ENCODE data around the gene FGFBP2.

Gene FGFBP2

GRCh38 chr4:15968551-15969300 is 5.8 kb upstream of the FGFBP2 start:
- H3K23ac ChIP-seq (ENCODE audit: low read depth, low read length, poor library complexity), result no peak overlapping the region
- DNase-seq (ENCODE audit: low spot score), result no peak
- no peak overlapping the region for H3K4me2 ChIP-seq (ENCODE audit: insufficient read depth, low read length, poor library complexity, severe bottlenecking)
- H4K8ac ChIP-seq (ENCODE audit: low read depth, low read length), result no peak overlapping the region
- H2AK5ac ChIP-seq (ENCODE audit: low read depth, low read length), result no peak overlapping the region
- no peaks in the 10 kb centered on the region for H3K27me3 ChIP-seq (ENCODE audit: control insufficient read depth in 3 of 3, insufficient read depth in 3 of 3, low read depth in 1 of 3, low read length in 3 of 3)
- H3K27ac ChIP-seq (replicated peaks; ENCODE audit: low read length), result no peak overlapping the region
- H2BK12ac ChIP-seq (ENCODE audit: low read length), result no peak overlapping the region
- H2BK5ac ChIP-seq (ENCODE audit: low read length), result no peak overlapping the region
- H3K4me1 ChIP-seq (ENCODE audit: control insufficient read depth in 2 of 2, insufficient read depth in 1 of 2, low read depth in 1 of 2, low read length in 2 of 2), result no peaks in the 10 kb centered on the region
- H3K14ac ChIP-seq (ENCODE audit: low read length), result no peak overlapping the region
- no peak overlapping the region for H2BK15ac ChIP-seq (ENCODE audit: low read length)
- no peak overlapping the region for H3K18ac ChIP-seq (ENCODE audit: low read length)
- no peak overlapping the region for H4K91ac ChIP-seq (ENCODE audit: low read depth, low read length, poor library complexity)
- WGBS, 2 donors (ENCODE audit: extremely low coverage in 2 of 2, insufficient read length in 2 of 2, insufficient replicate concordance in 1 of 2), result no CpG with 5 or more reads among the region's 11 CpGs
- peaks cover 5 to 42% of the 10 kb centered on the region in 2 donors for H3K36me3 ChIP-seq (replicated peaks in 1 of 2; ENCODE audit: control insufficient read depth in 2 of 2, insufficient read depth in 2 of 2, low read length in 2 of 2)
- H2BK120ac ChIP-seq (ENCODE audit: low read depth, low read length), result no peak overlapping the region
- no peak overlapping the region for H3K9ac ChIP-seq (ENCODE audit: low read depth, low read length, poor library complexity)
- no peak overlapping the region for H3K4ac ChIP-seq (ENCODE audit: low read length)
- no peak overlapping the region for H3K4me3 ChIP-seq (ENCODE audit: low read length in 2 of 2)
- H3K79me1 ChIP-seq (ENCODE audit: low read depth, low read length), result no peaks in the 10 kb centered on the region
- H2AFZ ChIP-seq (ENCODE audit: low read length), result no peak overlapping the region
- peaks cover 3 to 5% of the 10 kb centered on the region in 2 donors for H3K9me3 ChIP-seq (replicated peaks in 1 of 2; ENCODE audit: control insufficient read depth in 2 of 2, insufficient read depth in 1 of 2, low read depth in 1 of 2, low read length in 2 of 2)

- no peak overlapping the region for H3K14ac ChIP-seq (ENCODE audit: low read length)
- no peak overlapping the region for H3K18ac ChIP-seq (ENCODE audit: low read length)
- H3K9ac ChIP-seq (ENCODE audit: low read depth, low read length, poor library complexity), result no peak overlapping the region
- H3K4me1 ChIP-seq (ENCODE audit: control insufficient read depth in 2 of 2, insufficient read depth in 1 of 2, low read depth in 1 of 2, low read length in 2 of 2), result no peaks in the 10 kb centered on the region
- H3K79me1 ChIP-seq (ENCODE audit: low read depth, low read length), result no peaks in the 10 kb centered on the region
- H2AK5ac ChIP-seq (ENCODE audit: low read depth, low read length), result no peak overlapping the region
- no peak overlapping the region for H2BK15ac ChIP-seq (ENCODE audit: low read length)
- H3K27me3 ChIP-seq (ENCODE audit: control insufficient read depth in 3 of 3, insufficient read depth in 3 of 3, low read depth in 1 of 3, low read length in 3 of 3), result peaks cover 0 to 4% (median 0%) of the 10 kb centered on the region in 3 experiments
- H3K4me3 ChIP-seq (ENCODE audit: low read length in 2 of 2), result no peak overlapping the region
- H3K4ac ChIP-seq (ENCODE audit: low read length), result no peak overlapping the region
- H3K27ac ChIP-seq (replicated peaks; ENCODE audit: low read length), result no peak overlapping the region
- no peak overlapping the region for H3K23ac ChIP-seq (ENCODE audit: low read depth, low read length, poor library complexity)
- peaks cover 3 to 5% of the 10 kb centered on the region in 2 donors for H3K9me3 ChIP-seq (replicated peaks in 1 of 2; ENCODE audit: control insufficient read depth in 2 of 2, insufficient read depth in 1 of 2, low read depth in 1 of 2, low read length in 2 of 2)
- H3K36me3 ChIP-seq (replicated peaks in 1 of 2; ENCODE audit: control insufficient read depth in 2 of 2, insufficient read depth in 2 of 2, low read length in 2 of 2), result peaks cover 2 to 20% of the 10 kb centered on the region in 2 donors
- WGBS, 2 donors (ENCODE audit: extremely low coverage in 2 of 2, insufficient read length in 2 of 2, insufficient replicate concordance in 1 of 2), result no CpG with 5 or more reads among the region's 5 CpGs
- H2BK5ac ChIP-seq (ENCODE audit: low read length), result no peak overlapping the region
- no peak overlapping the region for H3K4me2 ChIP-seq (ENCODE audit: insufficient read depth, low read length, poor library complexity, severe bottlenecking)
- no peak overlapping the region for H2BK120ac ChIP-seq (ENCODE audit: low read depth, low read length)
- no peak overlapping the region for H4K8ac ChIP-seq (ENCODE audit: low read depth, low read length)
- H2AFZ ChIP-seq (ENCODE audit: low read length), result no peak overlapping the region
- no peak for DNase-seq (ENCODE audit: low spot score)
- no peak overlapping the region for H4K91ac ChIP-seq (ENCODE audit: low read depth, low read length, poor library complexity)
- no peak overlapping the region for H2BK12ac ChIP-seq (ENCODE audit: low read length)
These were observed 2.4 kb upstream of the FGFBP2 start for GRCh38 chr4:15965325-15965724.

- Histone ChIP-seq H2BK5ac (ENCODE audit: low read length) (no peak overlapping the region), H3K79me1 (ENCODE audit: low read depth, low read length) (no peaks in the 10 kb centered on the region), H3K4me3 (ENCODE audit: low read length in 2 of 2) (no peak overlapping the region), H4K8ac (ENCODE audit: low read depth, low read length) (no peak overlapping the region), H2BK120ac (ENCODE audit: low read depth, low read length) (no peak overlapping the region), H2AK5ac (ENCODE audit: low read depth, low read length) (no peak overlapping the region), H3K4ac (ENCODE audit: low read length) (no peak overlapping the region), H3K4me2 (ENCODE audit: insufficient read depth, low read length, poor library complexity, severe bottlenecking) (no peak overlapping the region), H3K14ac (ENCODE audit: low read length) (no peak overlapping the region), H3K18ac (ENCODE audit: low read length) (no peak overlapping the region), H3K27me3 (ENCODE audit: control insufficient read depth in 3 of 3, insufficient read depth in 3 of 3, low read depth in 1 of 3, low read length in 3 of 3) (peaks cover 0 to 4% (median 0%) of the 10 kb centered on the region in 3 experiments), H2BK15ac (ENCODE audit: low read length) (no peak overlapping the region), H2BK12ac (ENCODE audit: low read length) (no peak overlapping the region), H2AFZ (ENCODE audit: low read length) (no peak overlapping the region), H3K23ac (ENCODE audit: low read depth, low read length, poor library complexity) (no peak overlapping the region), H3K9ac (ENCODE audit: low read depth, low read length, poor library complexity) (no peak overlapping the region), H3K36me3 (replicated peaks in 1 of 2; ENCODE audit: control insufficient read depth in 2 of 2, insufficient read depth in 2 of 2, low read length in 2 of 2) (peaks cover 2 to 14% of the 10 kb centered on the region in 2 donors), H3K9me3 (replicated peaks in 1 of 2; ENCODE audit: control insufficient read depth in 2 of 2, insufficient read depth in 1 of 2, low read depth in 1 of 2, low read length in 2 of 2) (peaks cover 3 to 5% of the 10 kb centered on the region in 2 donors), H4K91ac (ENCODE audit: low read depth, low read length, poor library complexity) (no peak overlapping the region), H3K4me1 (ENCODE audit: control insufficient read depth in 2 of 2, insufficient read depth in 1 of 2, low read depth in 1 of 2, low read length in 2 of 2) (no peaks in the 10 kb centered on the region), H3K27ac (replicated peaks; ENCODE audit: low read length) (no peak overlapping the region)
- no peak for DNase-seq (ENCODE audit: low spot score)
- WGBS, 2 donors (ENCODE audit: extremely low coverage in 2 of 2, insufficient read length in 2 of 2, insufficient replicate concordance in 1 of 2), result no CpG with 5 or more reads among the region's 5 CpGs
These were observed 1.2 kb upstream of the FGFBP2 start for GRCh38 chr4:15964159-15964558.

- Histone ChIP-seq H3K4me1 (ENCODE audit: control insufficient read depth in 2 of 2, insufficient read depth in 1 of 2, low read depth in 1 of 2, low read length in 2 of 2) (no peaks in the 10 kb centered on the region), H4K8ac (ENCODE audit: low read depth, low read length) (no peak overlapping the region), H2BK120ac (ENCODE audit: low read depth, low read length) (no peak overlapping the region), H3K18ac (ENCODE audit: low read length) (no peak overlapping the region), H2AK5ac (ENCODE audit: low read depth, low read length) (no peak overlapping the region), H2BK5ac (ENCODE audit: low read length) (no peak overlapping the region), H3K36me3 (replicated peaks in 1 of 2; ENCODE audit: control insufficient read depth in 2 of 2, insufficient read depth in 2 of 2, low read length in 2 of 2) (peaks cover 0 to 8% of the 10 kb centered on the region in 2 donors), H3K27me3 (ENCODE audit: control insufficient read depth in 3 of 3, insufficient read depth in 3 of 3, low read depth in 1 of 3, low read length in 3 of 3) (peaks cover 0 to 4% (median 0%) of the 10 kb centered on the region in 3 experiments), H3K4ac (ENCODE audit: low read length) (no peak overlapping the region), H4K91ac (ENCODE audit: low read depth, low read length, poor library complexity) (no peak overlapping the region), H3K9ac (ENCODE audit: low read depth, low read length, poor library complexity) (no peak overlapping the region), H2BK15ac (ENCODE audit: low read length) (no peak overlapping the region), H3K4me2 (ENCODE audit: insufficient read depth, low read length, poor library complexity, severe bottlenecking) (no peak overlapping the region), H2AFZ (ENCODE audit: low read length) (peak overlapping the region; percentile 65), H3K27ac (replicated peaks; ENCODE audit: low read length) (no peak overlapping the region), H2BK12ac (ENCODE audit: low read length) (no peak overlapping the region), H3K4me3 (ENCODE audit: low read length in 2 of 2) (no peak overlapping the region), H3K9me3 (replicated peaks in 1 of 2; ENCODE audit: control insufficient read depth in 2 of 2, insufficient read depth in 1 of 2, low read depth in 1 of 2, low read length in 2 of 2) (peaks cover 3 to 5% of the 10 kb centered on the region in 2 donors), H3K23ac (ENCODE audit: low read depth, low read length, poor library complexity) (no peak overlapping the region), H3K14ac (ENCODE audit: low read length) (no peak overlapping the region), H3K79me1 (ENCODE audit: low read depth, low read length) (no peaks in the 10 kb centered on the region)
- DNase-seq (ENCODE audit: low spot score), result no peak
- no CpG with 5 or more reads among the region's 4 CpGs for WGBS, 2 donors (ENCODE audit: extremely low coverage in 2 of 2, insufficient read length in 2 of 2, insufficient replicate concordance in 1 of 2)
These were observed 601 bp upstream of the FGFBP2 start for GRCh38 chr4:15963576-15963975.
